Astrocyte (in vitro differentiated cells and primary cell): Measurements from ENCODE around the gene TFIP11. TPM values are rescaled to one million over a fixed set of nuclear protein-coding genes. Genes with fewer than 3 reads are reported as not detected.

Source experiments
- DNase-seq: peaks from one replicate; pipeline ENCODE4 v3.0.0-alpha.2; 2010; ENCODE audit warnings: low read depth
- FAIRE-seq: peaks from 2 replicates; lab custom pipeline; 2011; peaks lifted over from hg19 to GRCh38; lab: Jason Lieb, UNC
- H2AFZ ChIP-seq: 2 replicates; pipeline ENCODE4 v1.6.0; 2012; ENCODE audit warnings: low read depth, low read length, inconsistent platforms
- H3K27ac ChIP-seq: 2 replicates; pipeline ENCODE4 v1.5.1; 2011; ENCODE audit warnings: low read depth, low read length, inconsistent platforms
- H3K27me3 ChIP-seq: 2 replicates; pipeline ENCODE4 v1.6.0; 2011; ENCODE audit warnings: low read length, inconsistent platforms; ENCODE audit not compliant: insufficient read depth
- H3K36me3 ChIP-seq: 2 replicates; pipeline ENCODE4 v1.5.1; 2011; ENCODE audit warnings: low read length, inconsistent platforms; ENCODE audit not compliant: insufficient read depth
- H3K4me1 ChIP-seq: 2 replicates; pipeline ENCODE4 v1.5.1; 2011; ENCODE audit warnings: low read length, inconsistent platforms; ENCODE audit not compliant: insufficient read depth
- H3K4me2 ChIP-seq: 2 replicates; pipeline ENCODE4 v1.6.0; 2012; ENCODE audit warnings: low read length, inconsistent platforms
- H3K4me3 ChIP-seq: 2 replicates; pipeline ENCODE4 v1.5.1; 2011; ENCODE audit warnings: low read depth, mild to moderate bottlenecking, low read length, inconsistent platforms; ENCODE audit not compliant: insufficient read depth
- H3K79me2 ChIP-seq: 2 replicates; pipeline ENCODE4 v1.6.0; 2012; ENCODE audit warnings: mild to moderate bottlenecking, low read length, inconsistent platforms; ENCODE audit not compliant: insufficient read depth
- H3K9ac ChIP-seq: 2 replicates; pipeline ENCODE4 v1.6.0; 2012; ENCODE audit warnings: mild to moderate bottlenecking, low read length, inconsistent platforms
- H3K9me3 ChIP-seq: 2 replicates; pipeline ENCODE4 v1.5.1; 2012; ENCODE audit warnings: low read depth, mild to moderate bottlenecking, low read length, inconsistent platforms; ENCODE audit not compliant: insufficient read depth
- H4K20me1 ChIP-seq: 2 replicates; pipeline ENCODE4 v1.6.0; 2012; ENCODE audit warnings: low read length, inconsistent platforms; ENCODE audit not compliant: insufficient read depth
- H3K27ac Mint-ChIP-seq: one replicate; pipeline ENCODE4 v1.8.0; 2021; ENCODE audit warnings: mild to moderate bottlenecking, mixed read lengths; ENCODE audit not compliant: unreplicated experiment
- H3K27me3 Mint-ChIP-seq: one replicate; pipeline ENCODE4 v1.8.0; 2021; ENCODE audit warnings: low read depth, mixed read lengths; ENCODE audit not compliant: unreplicated experiment
- H3K36me3 Mint-ChIP-seq: one replicate; pipeline ENCODE4 v1.8.0; 2021; ENCODE audit warnings: low read depth, mixed read lengths; ENCODE audit not compliant: unreplicated experiment
- H3K4me1 Mint-ChIP-seq: one replicate; pipeline ENCODE4 v1.8.0; 2021; ENCODE audit warnings: low read depth, mixed read lengths; ENCODE audit not compliant: unreplicated experiment
- H3K4me3 Mint-ChIP-seq: one replicate; pipeline ENCODE4 v1.8.0; 2021; ENCODE audit warnings: mild to moderate bottlenecking, moderate library complexity, mixed read lengths; ENCODE audit not compliant: unreplicated experiment
- H3K9me3 Mint-ChIP-seq: one replicate; pipeline ENCODE4 v1.8.0; 2021; ENCODE audit warnings: mild to moderate bottlenecking, mixed read lengths; ENCODE audit not compliant: unreplicated experiment
- CTCF ChIP-seq: IDR thresholded peaks from 2 replicates; pipeline ENCODE4 v1.5.1; 2011; ENCODE audit warnings: low read depth, mild to moderate bottlenecking, inconsistent platforms, low read length, moderate library complexity; ENCODE audit not compliant: insufficient read depth
- EZH2 ChIP-seq: IDR thresholded peaks from 2 replicates; pipeline ENCODE4 v1.6.1; 2012; ENCODE audit warnings: mild to moderate bottlenecking, low read length, inconsistent platforms; ENCODE audit not compliant: insufficient read depth
- total RNA-seq: library from RNA; stranded (reverse); gene quantifications from 2 replicates; pipeline ENCODE4 v1.2.1, GENCODE V29; 2021

TFIP11 gene
- total RNA-seq, 1 donor from 2014 or later, result 36.9 TPM

GRCh38 chr22:26483043-26483438, 29.2 kb downstream of the TFIP11 start:
- peak overlapping the region; percentile 97 for H3K4me3 Mint-ChIP-seq
- Histone ChIP-seq H4K20me1 (no peaks in the 10 kb centered on the region), H3K4me2 (peak overlapping the region; percentile 100), H3K4me1 (peaks cover 30% of the 10 kb centered on the region), H3K9ac (peak overlapping the region; percentile 99), H3K27ac (peak overlapping the region; percentile 96), H3K9me3 (no peaks in the 10 kb centered on the region), H3K79me2 (peaks cover 79% of the 10 kb centered on the region), H3K4me3 (peak overlapping the region; percentile 99), H3K36me3 (peaks cover 11% of the 10 kb centered on the region), H3K27me3 (no peaks in the 10 kb centered on the region), H2AFZ (peak overlapping the region; percentile 90)
- FAIRE-seq, result no peak
- H3K27ac Mint-ChIP-seq, result peak overlapping the region; percentile 98
- peaks cover 6% of the 10 kb centered on the region for H3K36me3 Mint-ChIP-seq
- H3K9me3 Mint-ChIP-seq, result no peaks in the 10 kb centered on the region
- DNase-seq, result no peak
- H3K27me3 Mint-ChIP-seq, result no peaks in the 10 kb centered on the region
- H3K4me1 Mint-ChIP-seq, result peaks cover 48% of the 10 kb centered on the region
- TF ChIP-seq CTCF, result no peak

GRCh38 chr22:26482161-26482560, 30.1 kb downstream of the TFIP11 start:
- H3K4me1 ChIP-seq, result peaks cover 36% of the 10 kb centered on the region
- no peak overlapping the region for H3K27ac ChIP-seq
- no peaks in the 10 kb centered on the region for H3K9me3 ChIP-seq
- Mint-ChIP-seq H3K27ac (no peak overlapping the region), H3K4me1 (peaks cover 57% of the 10 kb centered on the region), H3K27me3 (no peaks in the 10 kb centered on the region), H3K36me3 (peaks cover 4% of the 10 kb centered on the region), H3K4me3 (peak overlapping the region; percentile 97), H3K9me3 (no peaks in the 10 kb centered on the region)
- TF ChIP-seq CTCF, result no peak
- TF ChIP-seq EZH2, result no peak
- FAIRE-seq, result no peak
- H3K79me2 ChIP-seq, result peaks cover 74% of the 10 kb centered on the region
- H3K36me3 ChIP-seq, result peaks cover 4% of the 10 kb centered on the region
- H2AFZ ChIP-seq, result no peak overlapping the region
- H3K9ac ChIP-seq, result no peak overlapping the region
- peak overlapping the region; percentile 100 for H3K4me2 ChIP-seq
- no peak overlapping the region for H3K4me3 ChIP-seq
- no peaks in the 10 kb centered on the region for H3K27me3 ChIP-seq
- H4K20me1 ChIP-seq, result no peaks in the 10 kb centered on the region
- no peak for DNase-seq

- no peak overlapping the region for H3K4me2 ChIP-seq
- no peaks in the 10 kb centered on the region for H3K27me3 ChIP-seq
- H3K27ac Mint-ChIP-seq, result no peak overlapping the region
- peaks cover 4% of the 10 kb centered on the region for H3K36me3 Mint-ChIP-seq
- H3K4me1 ChIP-seq, result peaks cover 40% of the 10 kb centered on the region
- no peak overlapping the region for H3K9ac ChIP-seq
- peaks cover 60% of the 10 kb centered on the region for H3K4me1 Mint-ChIP-seq
- H3K9me3 Mint-ChIP-seq, result no peaks in the 10 kb centered on the region
- no peaks in the 10 kb centered on the region for H4K20me1 ChIP-seq
- FAIRE-seq (no peak), DNase-seq (no peak)
- H3K4me3 Mint-ChIP-seq, result peak overlapping the region; percentile 97
- no peaks in the 10 kb centered on the region for H3K27me3 Mint-ChIP-seq
- H3K36me3 ChIP-seq, result peaks cover 4% of the 10 kb centered on the region
- H3K79me2 ChIP-seq, result peaks cover 71% of the 10 kb centered on the region
- no peak overlapping the region for H2AFZ ChIP-seq
- TF ChIP-seq CTCF (no peak), EZH2 (no peak)
- H3K4me3 ChIP-seq, result no peak overlapping the region
- no peaks in the 10 kb centered on the region for H3K9me3 ChIP-seq
- H3K27ac ChIP-seq, result no peak overlapping the region
Measured at GRCh38 chr22:26481694-26482093, 30.6 kb downstream of the TFIP11 start.
